A549 (cell line): ENCODE results near the gene PARP12.

Experiments
- CHD2 ChIP-seq: fragments of 150-350 bp; IDR thresholded peaks from 2 replicates; pipeline ENCODE4 v1.6.1; 2014; ENCODE audit warnings: low read length; ENCODE audit not compliant: partially characterized antibody
- CHD4 ChIP-seq: fragments of 200-600 bp; sonication (generic); IDR thresholded peaks from 2 replicates; pipeline ENCODE4 v1.6.1; 2016; ENCODE audit warnings: antibody characterized with exemption, mild to moderate bottlenecking, borderline replicate concordance
- CTCF ChIP-seq: fragments of >200 bp; sonication (Bioruptor Twin); formaldehyde crosslinking; IDR thresholded peaks from 3 replicates; pipeline ENCODE4 v1.5.1; 2016
- JUNB ChIP-seq: fragments of >200 bp; sonication (Bioruptor Twin); formaldehyde crosslinking; IDR thresholded peaks from 2 replicates; pipeline ENCODE4 v1.6.1; 2016
- REST ChIP-seq: fragments of 200-600 bp; sonication (generic); IDR thresholded peaks from 2 replicates; pipeline ENCODE4 v1.6.1; 2016; ENCODE audit warnings: antibody characterized with exemption, mild to moderate bottlenecking, moderate library complexity
- RNF2 ChIP-seq: fragments of 200-600 bp; sonication (generic); IDR thresholded peaks from 2 replicates; pipeline ENCODE4 v1.6.1; 2016; ENCODE audit warnings: low read depth, mild to moderate bottlenecking, antibody characterized with exemption, moderate library complexity, borderline replicate concordance
- SREBF2 ChIP-seq: fragments of 450-650 bp; IDR thresholded peaks from 2 replicates; pipeline ENCODE4 v1.6.1; 2014; ENCODE audit warnings: mild to moderate bottlenecking, moderate library complexity
- ZSCAN20 ChIP-seq: fragments of 250-450 bp; sonication (Bioruptor Pico); IDR thresholded peaks from 2 replicates; pipeline ENCODE4 v1.8.0; 2022; ENCODE audit warnings: mild to moderate bottlenecking, moderate library complexity

GRCh38 chr7:139992353-139993044 is 70.3 kb downstream of the PARP12 start:
- TF ChIP-seq JUNB (no peak), CTCF (no peak), SREBF2 (no peak), ZSCAN20 (CRISPR knock-in tag) (no peak), RNF2 (no peak), CHD2 (no peak), REST (no peak), CHD4 (no peak)
